WTC11 (cell line): Measurements from ENCODE around the gene ZNF564. TPM values are rescaled to one million over a fixed set of nuclear protein-coding genes. Genes with fewer than 3 reads are reported as not detected.
A peak's percentile ranks its signal among the peaks of the same experiment; 100 is the strongest.

Source experiments
- ATAC-seq: fragments of 200-7000 bp; cut with Tn5 transposase; 2 replicates; pipeline ENCODE4 v1.10.0; 2021; ENCODE audit warnings: mild to moderate bottlenecking, moderate library complexity
- CTCF ChIA-PET: fragments of 300-600 bp; sonication (Branson Sonifier 250); formaldehyde crosslinking; loops from one replicate; lab custom pipeline; 2021; ENCODE audit warnings: antibody characterized with exemption; lab: Charles Lee
- POLR2A ChIA-PET: fragments of 350-600 bp; sonication (Branson Sonifier 250); formaldehyde crosslinking; loops from one replicate; lab custom pipeline; 2021; ENCODE audit warnings: antibody characterized with exemption; lab: Charles Lee
- DNase-seq: peaks from one replicate; pipeline ENCODE4 v3.0.0; 2021; ENCODE audit warnings: low spot score
- H3K27ac Mint-ChIP-seq: 2 replicates; pipeline ENCODE4 v1.8.0; 2021; ENCODE audit warnings: mixed read lengths
- H3K27me3 Mint-ChIP-seq: 2 replicates; pipeline ENCODE4 v1.8.0; 2021; ENCODE audit warnings: low read depth, mild to moderate bottlenecking, moderate library complexity, mixed read lengths
- H3K36me3 Mint-ChIP-seq: 2 replicates; pipeline ENCODE4 v1.8.0; 2021; ENCODE audit warnings: mixed read lengths
- H3K4me1 Mint-ChIP-seq: 2 replicates; pipeline ENCODE4 v1.8.0; 2022; ENCODE audit warnings: mixed read lengths
- H3K4me3 Mint-ChIP-seq: 2 replicates; pipeline ENCODE4 v1.8.0; 2021; ENCODE audit warnings: mild to moderate bottlenecking, moderate library complexity, mixed read lengths
- H3K9me3 Mint-ChIP-seq: 2 replicates; pipeline ENCODE4 v1.8.0; 2021; ENCODE audit warnings: mixed read lengths
- ELF4 ChIP-seq: sonication (generic); formaldehyde crosslinking; IDR thresholded peaks from 2 replicates; pipeline ENCODE4 v1.8.1; 2022; ENCODE audit warnings: low read depth, mild to moderate bottlenecking, moderate library complexity, missing genetic modification reagents
- FOXK1 ChIP-seq: sonication (generic); formaldehyde crosslinking; IDR thresholded peaks from 2 replicates; pipeline ENCODE4 v1.8.0; 2022; ENCODE audit warnings: mild to moderate bottlenecking, moderate library complexity, missing genetic modification reagents
- GRHL2 ChIP-seq: fragments of 250-450 bp; sonication (Bioruptor Pico); IDR thresholded peaks from 2 replicates; pipeline ENCODE4 v1.8.0; 2022; ENCODE audit warnings: mild to moderate bottlenecking, moderate library complexity; ENCODE audit not compliant: insufficient replicate concordance, severe bottlenecking
- IRF2 ChIP-seq: sonication (generic); formaldehyde crosslinking; IDR thresholded peaks from 2 replicates; pipeline ENCODE4 v1.8.0; 2022; ENCODE audit warnings: low read depth, missing genetic modification reagents, borderline replicate concordance
- MYBL2 ChIP-seq: sonication (generic); formaldehyde crosslinking; IDR thresholded peaks from 2 replicates; pipeline ENCODE4 v1.8.1; 2023; ENCODE audit warnings: mild to moderate bottlenecking, moderate library complexity, missing genetic modification reagents
- NFYB ChIP-seq: sonication (generic); formaldehyde crosslinking; conservative IDR thresholded peaks from 2 replicates; pipeline ENCODE4 v1.8.0; 2022; ENCODE audit warnings: low read depth, missing genetic modification reagents
- NR1H2 ChIP-seq: sonication (generic); formaldehyde crosslinking; IDR thresholded peaks from 2 replicates; pipeline ENCODE4 v1.9.0; 2021; ENCODE audit warnings: mild to moderate bottlenecking, moderate library complexity, missing genetic modification reagents
- RELA ChIP-seq: sonication (generic); formaldehyde crosslinking; IDR thresholded peaks from 2 replicates; pipeline ENCODE4 v1.8.1; 2022; ENCODE audit warnings: missing genetic modification reagents, mild to moderate bottlenecking, borderline replicate concordance
- SMAD3 ChIP-seq: sonication (generic); formaldehyde crosslinking; IDR thresholded peaks from 2 replicates; pipeline ENCODE4 v1.8.0; 2022; ENCODE audit warnings: missing genetic modification reagents, mild to moderate bottlenecking, borderline replicate concordance
- SMAD4 ChIP-seq: sonication (generic); formaldehyde crosslinking; IDR thresholded peaks from 2 replicates; pipeline ENCODE4 v1.8.0; 2022; ENCODE audit warnings: mild to moderate bottlenecking, missing genetic modification reagents
- ZBTB21 ChIP-seq: sonication (generic); formaldehyde crosslinking; IDR thresholded peaks from 2 replicates; pipeline ENCODE4 v1.8.1; 2023; ENCODE audit warnings: mild to moderate bottlenecking, missing genetic modification reagents, borderline replicate concordance
- ZNF219 ChIP-seq: sonication (generic); formaldehyde crosslinking; IDR thresholded peaks from 2 replicates; pipeline ENCODE4 v1.8.0; 2023; ENCODE audit warnings: missing genetic modification reagents, mild to moderate bottlenecking, borderline replicate concordance
- total RNA-seq: library from RNA; stranded (reverse); gene quantifications from 3 replicates; pipeline ENCODE4 v1.2.3, GENCODE V29; 2021
- TF ChIP-seq, protein P1 (sequence below): sonication (generic); formaldehyde crosslinking; IDR thresholded peaks from 2 replicates; pipeline ENCODE4 v1.8.1; 2022; ENCODE audit warnings: low read depth, missing genetic modification reagents, borderline replicate concordance
- TF ChIP-seq, protein P2 (sequence below): sonication (generic); formaldehyde crosslinking; IDR thresholded peaks from 2 replicates; pipeline ENCODE4 v1.8.1; 2023; ENCODE audit warnings: mild to moderate bottlenecking, missing genetic modification reagents, moderate library complexity
- TF ChIP-seq, protein P3 (sequence below): sonication (generic); formaldehyde crosslinking; IDR thresholded peaks from 2 replicates; pipeline ENCODE4 v1.8.0; 2022; ENCODE audit warnings: mild to moderate bottlenecking, missing genetic modification reagents
- TF ChIP-seq, protein P4 (sequence below): sonication (generic); formaldehyde crosslinking; IDR thresholded peaks from 2 replicates; pipeline ENCODE4 v1.8.1; 2023; ENCODE audit warnings: mild to moderate bottlenecking, missing genetic modification reagents, moderate library complexity
- TF ChIP-seq, protein P5 (sequence below): fragments of 250-450 bp; sonication (Bioruptor Pico); IDR thresholded peaks from 2 replicates; pipeline ENCODE4 v1.8.0; 2021; ENCODE audit warnings: mild to moderate bottlenecking

Gene ZNF564
- total RNA-seq, 1 experiment from 2014 or later: 11.1 TPM

DNA sequence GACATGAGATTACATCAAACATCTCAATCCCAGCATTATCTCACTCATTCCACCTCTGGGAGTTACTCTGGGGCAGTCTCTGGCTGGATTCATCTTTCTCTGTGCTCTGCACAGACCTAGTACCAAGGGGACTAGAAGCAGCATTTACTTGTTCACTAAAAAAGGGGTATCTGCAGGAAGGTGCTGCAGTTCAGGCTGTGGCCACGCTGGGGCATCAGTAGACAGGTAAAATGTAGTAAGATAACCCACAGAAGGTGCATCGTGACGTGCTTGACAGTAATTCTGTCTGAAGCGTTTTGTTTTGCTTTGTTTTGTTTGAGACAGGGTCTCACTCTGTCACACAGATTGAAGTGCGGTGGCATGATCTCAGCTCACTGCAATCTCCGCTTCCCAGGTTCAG is 29.3 kb downstream of the ZNF564 start:
- TF ChIP-seq, protein P1, sequence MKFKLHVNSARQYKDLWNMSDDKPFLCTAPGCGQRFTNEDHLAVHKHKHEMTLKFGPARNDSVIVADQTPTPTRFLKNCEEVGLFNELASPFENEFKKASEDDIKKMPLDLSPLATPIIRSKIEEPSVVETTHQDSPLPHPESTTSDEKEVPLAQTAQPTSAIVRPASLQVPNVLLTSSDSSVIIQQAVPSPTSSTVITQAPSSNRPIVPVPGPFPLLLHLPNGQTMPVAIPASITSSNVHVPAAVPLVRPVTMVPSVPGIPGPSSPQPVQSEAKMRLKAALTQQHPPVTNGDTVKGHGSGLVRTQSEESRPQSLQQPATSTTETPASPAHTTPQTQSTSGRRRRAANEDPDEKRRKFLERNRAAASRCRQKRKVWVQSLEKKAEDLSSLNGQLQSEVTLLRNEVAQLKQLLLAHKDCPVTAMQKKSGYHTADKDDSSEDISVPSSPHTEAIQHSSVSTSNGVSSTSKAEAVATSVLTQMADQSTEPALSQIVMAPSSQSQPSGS (CRISPR knock-in tag): no peak
- no peak for TF ChIP-seq ZNF219 (CRISPR knock-in tag)
- TF ChIP-seq NR1H2 (CRISPR knock-in tag): no peak
- no peak for TF ChIP-seq FOXK1 (CRISPR knock-in tag)
- TF ChIP-seq, protein P2, sequence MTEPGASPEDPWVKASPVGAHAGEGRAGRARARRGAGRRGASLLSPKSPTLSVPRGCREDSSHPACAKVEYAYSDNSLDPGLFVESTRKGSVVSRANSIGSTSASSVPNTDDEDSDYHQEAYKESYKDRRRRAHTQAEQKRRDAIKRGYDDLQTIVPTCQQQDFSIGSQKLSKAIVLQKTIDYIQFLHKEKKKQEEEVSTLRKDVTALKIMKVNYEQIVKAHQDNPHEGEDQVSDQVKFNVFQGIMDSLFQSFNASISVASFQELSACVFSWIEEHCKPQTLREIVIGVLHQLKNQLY: no peak
- TF ChIP-seq ZBTB21 (CRISPR knock-in tag): no peak
- TF ChIP-seq RELA (CRISPR knock-in tag): no peak
- no peak for TF ChIP-seq SMAD3 (CRISPR knock-in tag)
- TF ChIP-seq, protein P3, sequence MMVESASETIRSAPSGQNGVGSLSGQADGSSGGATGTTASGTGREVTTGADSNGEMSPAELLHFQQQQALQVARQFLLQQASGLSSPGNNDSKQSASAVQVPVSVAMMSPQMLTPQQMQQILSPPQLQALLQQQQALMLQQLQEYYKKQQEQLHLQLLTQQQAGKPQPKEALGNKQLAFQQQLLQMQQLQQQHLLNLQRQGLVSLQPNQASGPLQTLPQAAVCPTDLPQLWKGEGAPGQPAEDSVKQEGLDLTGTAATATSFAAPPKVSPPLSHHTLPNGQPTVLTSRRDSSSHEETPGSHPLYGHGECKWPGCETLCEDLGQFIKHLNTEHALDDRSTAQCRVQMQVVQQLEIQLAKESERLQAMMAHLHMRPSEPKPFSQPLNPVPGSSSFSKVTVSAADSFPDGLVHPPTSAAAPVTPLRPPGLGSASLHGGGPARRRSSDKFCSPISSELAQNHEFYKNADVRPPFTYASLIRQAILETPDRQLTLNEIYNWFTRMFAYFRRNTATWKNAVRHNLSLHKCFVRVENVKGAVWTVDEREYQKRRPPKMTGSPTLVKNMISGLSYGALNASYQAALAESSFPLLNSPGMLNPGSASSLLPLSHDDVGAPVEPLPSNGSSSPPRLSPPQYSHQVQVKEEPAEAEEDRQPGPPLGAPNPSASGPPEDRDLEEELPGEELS (CRISPR knock-in tag): no peak
- no peak for TF ChIP-seq GRHL2 (CRISPR knock-in tag)
- no peak for TF ChIP-seq MYBL2 (CRISPR knock-in tag)
- no peak for TF ChIP-seq SMAD4 (CRISPR knock-in tag)
- TF ChIP-seq, protein P4, sequence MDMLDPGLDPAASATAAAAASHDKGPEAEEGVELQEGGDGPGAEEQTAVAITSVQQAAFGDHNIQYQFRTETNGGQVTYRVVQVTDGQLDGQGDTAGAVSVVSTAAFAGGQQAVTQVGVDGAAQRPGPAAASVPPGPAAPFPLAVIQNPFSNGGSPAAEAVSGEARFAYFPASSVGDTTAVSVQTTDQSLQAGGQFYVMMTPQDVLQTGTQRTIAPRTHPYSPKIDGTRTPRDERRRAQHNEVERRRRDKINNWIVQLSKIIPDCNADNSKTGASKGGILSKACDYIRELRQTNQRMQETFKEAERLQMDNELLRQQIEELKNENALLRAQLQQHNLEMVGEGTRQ (CRISPR knock-in tag): no peak
- no peak for TF ChIP-seq ELF4
- TF ChIP-seq IRF2 (CRISPR knock-in tag): no peak
- Mint-ChIP-seq H3K4me3 (no peak overlapping the region), H3K9me3 (peaks cover 75% of the 10 kb centered on the region), H3K36me3 (peaks cover 74% of the 10 kb centered on the region), H3K27me3 (peaks cover 12% of the 10 kb centered on the region), H3K4me1 (no peaks in the 10 kb centered on the region), H3K27ac (no peak overlapping the region)
- POLR2A ChIA-PET: no interaction called here
- CTCF ChIA-PET: no interaction called here
- ATAC-seq: peak; percentile 81
- DNase-seq: peak; percentile 72

DNA sequence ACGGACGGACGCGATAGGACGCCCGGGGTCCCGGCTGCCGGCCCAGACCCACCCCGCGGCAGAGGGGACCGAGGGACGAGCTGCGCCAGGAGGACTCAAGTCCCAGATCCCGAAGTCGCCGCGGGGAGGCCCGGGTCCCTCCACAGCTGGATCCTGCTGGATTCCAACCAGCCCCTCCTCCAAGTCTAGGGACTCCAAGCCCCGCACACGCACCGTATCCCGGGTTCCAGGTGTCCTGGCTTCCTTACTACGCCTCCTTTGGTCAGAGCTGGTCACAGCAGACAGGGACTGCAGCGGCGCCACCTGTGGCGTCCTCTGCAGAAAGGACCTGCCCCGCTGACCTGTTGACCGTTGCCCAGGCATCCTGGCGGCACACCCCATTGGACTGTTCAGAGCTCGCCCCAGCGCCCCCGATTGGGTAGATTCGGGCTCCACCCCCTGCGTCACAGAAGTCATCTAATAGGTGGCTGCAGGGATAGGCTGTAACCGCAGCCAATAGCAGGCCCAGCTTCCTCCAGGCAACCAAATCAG is 37.7 kb downstream of the ZNF564 start:
- H3K4me1 Mint-ChIP-seq: no peaks in the 10 kb centered on the region
- CTCF ChIA-PET: interaction anchor here (0.6 to 3.7 kb wide), 9 partner anchors 11 to 696 kb away, joined by 3 to 26 read pairs (median 4); partner anchors contain the start of genes ZNF442 and ZNF709
- TF ChIP-seq NFYB (peak; percentile 57; the same call in 1 of the 2 replicates), SMAD3 (CRISPR knock-in tag) (no peak)
- TF ChIP-seq, protein P5, sequence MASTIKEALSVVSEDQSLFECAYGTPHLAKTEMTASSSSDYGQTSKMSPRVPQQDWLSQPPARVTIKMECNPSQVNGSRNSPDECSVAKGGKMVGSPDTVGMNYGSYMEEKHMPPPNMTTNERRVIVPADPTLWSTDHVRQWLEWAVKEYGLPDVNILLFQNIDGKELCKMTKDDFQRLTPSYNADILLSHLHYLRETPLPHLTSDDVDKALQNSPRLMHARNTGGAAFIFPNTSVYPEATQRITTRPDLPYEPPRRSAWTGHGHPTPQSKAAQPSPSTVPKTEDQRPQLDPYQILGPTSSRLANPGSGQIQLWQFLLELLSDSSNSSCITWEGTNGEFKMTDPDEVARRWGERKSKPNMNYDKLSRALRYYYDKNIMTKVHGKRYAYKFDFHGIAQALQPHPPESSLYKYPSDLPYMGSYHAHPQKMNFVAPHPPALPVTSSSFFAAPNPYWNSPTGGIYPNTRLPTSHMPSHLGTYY (CRISPR knock-in tag): no peak
- H3K9me3 Mint-ChIP-seq: peaks cover 41% of the 10 kb centered on the region
- no peaks in the 10 kb centered on the region for H3K27me3 Mint-ChIP-seq
- POLR2A ChIA-PET: interaction anchor here (0.6 to 0.9 kb wide), 4 partner anchors 18 to 148 kb away, joined by 3 to 4 read pairs (median 3); partner anchors contain the start of genes ZNF442 and ZNF564
- H3K27ac Mint-ChIP-seq: no peak overlapping the region
- H3K36me3 Mint-ChIP-seq: peaks cover 9% of the 10 kb centered on the region
- peak; percentile 75 for DNase-seq
- peak; percentile 89 for ATAC-seq
- peak overlapping the region; percentile 47 for H3K4me3 Mint-ChIP-seq
